Lower leg skin (tissue), 4 donors: ENCODE results near the gene TACR3. TPM values are rescaled to one million over a fixed set of nuclear protein-coding genes. Genes with fewer than 3 reads are reported as not detected.
"Not testable (repeated sequence)": the region's sequence is repeated elsewhere in the genome, so short reads cannot be mapped to it uniquely, and the experiment has no call there.

ENCODE experiments used
- DNase-seq, 2 donors: peaks; one replicate each; pipeline ENCODE4 v3.0.0-alpha.2; 2019; ENCODE audit warnings: low spot score in 2 of 2
- H3K4me3 ChIP-seq: fragments of 200-600 bp; sonication (generic); 2 replicates; pipeline ENCODE4 v1.5.1; 2017; ENCODE audit warnings: mild to moderate bottlenecking, low read depth; ENCODE audit not compliant: poor library complexity, severe bottlenecking
- CTCF ChIP-seq, 3 donors: fragments of 450-650 bp; IDR thresholded peaks; one replicate each; pipeline ENCODE4 v1.5.1; 2016; ENCODE audit warnings: antibody characterized with exemption in 3 of 3, mild to moderate bottlenecking in 3 of 3, moderate library complexity in 2 of 3
- POLR2A ChIP-seq, 2 donors: fragments of 450-650 bp; IDR thresholded peaks; one replicate each; pipeline ENCODE4 v1.6.1; 2016 to 2017; ENCODE audit warnings: antibody characterized with exemption in 2 of 2, mild to moderate bottlenecking in 1 of 2, moderate library complexity in 1 of 2
- WGBS, 2 donors: methylation state at CpG; one replicate each; pipeline ENCODE4 v1.1.5; 2018; 5-methylcytosine and 5-hydroxymethylcytosine counted together
- intact Hi-C: fragments of 100-400 bp; cut with DNase I; formaldehyde crosslinking; loops from one replicate; pipeline ENCODE4 v1.15.0; 2023; ENCODE audit warnings: low total_unique reads
- total RNA-seq, 4 donors: library from RNA; depleted of rRNA; stranded (reverse); fragments of >200 nt; gene quantifications; one replicate each; pipeline ENCODE4 v1.1.0, GENCODE V29; 2016

TACR3 gene
- total RNA-seq: not detected

DNA sequence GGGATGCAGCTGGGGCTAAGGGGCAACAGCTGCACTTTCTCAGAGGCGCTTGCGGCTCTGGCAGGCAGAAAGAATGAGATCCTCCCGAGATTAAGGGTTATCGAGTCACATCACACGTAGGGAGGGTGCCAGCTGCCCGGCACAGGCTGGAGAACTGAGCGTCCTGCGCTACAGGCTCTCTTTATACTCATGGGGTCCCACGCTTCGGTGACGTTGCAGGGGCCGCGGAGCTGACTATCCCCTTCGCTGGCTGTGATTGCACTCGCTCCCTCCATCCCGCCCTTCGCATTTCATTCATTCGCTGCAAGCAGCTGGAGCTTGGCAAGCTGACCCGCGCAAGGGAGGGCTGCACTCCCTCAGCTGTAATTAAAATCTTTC lies at the start of gene TACR3:
TSS of gene TACR3 (minus strand) at position 156 of the 378 bp plus-strand sequence. CDS start 310 bp downstream, outside the sequence.
- intact Hi-C loops: no loop called here
- H3K4me3 ChIP-seq: no peak within 1 kb of the TSS
- WGBS, 2 donors: 3 to 5% methylated on average over 20 of the region's 20 CpGs
- no peak for TF ChIP-seq POLR2A (IDR thresholded peaks at IDR 0.05)
- no peak for TF ChIP-seq CTCF (IDR thresholded peaks at IDR 0.05)
- no peak for DNase-seq

- TF ChIP-seq CTCF (IDR thresholded peaks at IDR 0.05) (no peak), POLR2A (IDR thresholded peaks at IDR 0.05) (no peak)
- intact Hi-C loops: no loop called here
- no peak for DNase-seq
- 71 to 86% methylated on average over 2 of the region's 2 CpGs for WGBS, 2 donors
- H3K4me3 ChIP-seq: no peak overlapping the region
Measured at GRCh38 chr4:103757631-103758030, 37.8 kb upstream of the TACR3 start.

DNA sequence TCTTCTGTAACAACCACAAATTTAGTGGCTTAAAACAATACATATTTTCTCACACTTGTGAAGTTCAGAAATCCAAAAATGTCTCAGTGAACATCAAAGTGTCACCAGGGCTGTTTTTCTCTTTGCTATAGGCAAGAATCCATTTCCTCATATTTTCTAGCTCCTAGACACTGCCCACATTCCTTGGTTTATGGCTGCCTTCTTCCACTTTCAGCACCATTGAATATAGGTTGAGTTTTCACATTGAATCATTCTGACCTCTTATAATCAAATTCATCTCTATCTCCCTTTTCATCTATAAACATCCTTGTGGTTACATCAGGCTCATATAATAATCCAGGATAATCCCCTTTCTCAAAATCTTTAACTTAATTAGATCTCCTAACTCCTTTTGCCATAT lies 37.0 kb upstream of the TACR3 start:
- intact Hi-C loops: no loop called here
- no peak for DNase-seq
- no peak for TF ChIP-seq POLR2A (IDR thresholded peaks at IDR 0.05)
- no peak for TF ChIP-seq CTCF (IDR thresholded peaks at IDR 0.05)
- no peak overlapping the region for H3K4me3 ChIP-seq

DNA sequence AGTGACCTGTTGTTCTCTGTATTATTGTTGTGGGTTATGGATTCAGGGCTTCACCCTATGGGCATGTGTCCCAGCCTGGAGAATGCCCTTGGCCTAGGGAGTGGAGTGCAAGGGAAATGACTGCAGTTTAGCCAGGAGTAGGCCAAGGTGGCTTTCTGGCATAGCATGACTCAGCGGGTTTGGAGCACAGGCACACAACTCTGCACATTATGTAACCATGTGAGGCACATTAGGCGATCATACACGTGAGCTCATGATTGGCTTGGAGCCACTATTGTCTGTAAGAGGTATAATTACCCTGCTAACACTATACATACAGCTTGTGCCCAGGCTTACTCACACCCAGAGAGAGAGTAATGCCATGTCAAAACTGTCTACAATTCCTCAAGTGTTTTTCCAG lies 35.1 kb upstream of the TACR3 start:
- intact Hi-C loops: no loop called here
- 43 to 50% methylated on average over 3 of the region's 3 CpGs for WGBS, 2 donors
- TF ChIP-seq CTCF (IDR thresholded peaks at IDR 0.05) (no peak), POLR2A (IDR thresholded peaks at IDR 0.05) (no peak)

GRCh38 chr4:103753868-103754653 lies 34.3 kb upstream of the TACR3 start:
- WGBS, 2 donors: 90 to 94% methylated on average over 7 of the region's 7 CpGs
- TF ChIP-seq POLR2A (IDR thresholded peaks at IDR 0.05): no peak
- TF ChIP-seq CTCF (IDR thresholded peaks at IDR 0.05): no peak
- DNase-seq: no peak
- no peak overlapping the region for H3K4me3 ChIP-seq
- intact Hi-C loops: no loop called here

More for the DNA sequence above, 35.1 kb upstream of the TACR3 start:
- DNase-seq: peak in 1 of 2 donors; percentile 31
- H3K4me3 ChIP-seq: no peak overlapping the region

DNA sequence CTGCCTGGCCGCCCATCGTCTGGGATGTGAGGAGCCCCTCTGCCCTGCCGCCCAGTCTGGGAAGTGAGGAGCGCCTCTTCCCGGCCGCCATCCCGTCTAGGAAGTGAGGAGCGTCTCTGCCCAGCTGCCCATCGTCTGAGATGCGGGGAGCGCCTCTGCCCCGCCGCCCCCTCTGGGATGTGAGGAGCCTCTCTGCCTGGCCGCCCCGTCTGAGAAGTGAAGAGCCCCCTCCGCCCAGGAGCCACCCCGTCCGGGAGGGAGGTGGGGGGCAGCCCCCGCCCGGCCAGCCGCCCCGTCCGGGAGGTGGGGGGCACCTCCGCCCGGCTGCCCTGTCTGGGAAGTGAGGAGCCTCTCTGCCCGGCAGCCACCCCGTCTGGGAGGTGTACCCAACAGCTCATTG lies 3.4 kb upstream of the TACR3 start:
- H3K4me3 ChIP-seq, intact Hi-C loops, DNase-seq: not testable (repeated sequence)
- WGBS, 2 donors: 99 to 100% methylated on average over 7 to 20 of the region's 27 CpGs
